HFF-Myc (cell line): ENCODE results near the gene RPLP1.
A peak's percentile ranks its signal among the peaks of the same experiment; 100 is the strongest.

Source experiments
- DNase-seq: peaks from one replicate; pipeline ENCODE4 v3.0.0-alpha.2; 2011; ENCODE audit warnings: low read depth; ENCODE audit errors: extremely low read depth
- H3K4me3 ChIP-seq: replicated peaks from 2 replicates; pipeline ENCODE4 v1.5.1; 2011; ENCODE audit warnings: low read depth, mild to moderate bottlenecking, control low read depth, low read length
- CTCF ChIP-seq: IDR thresholded peaks from 2 replicates; pipeline ENCODE4 v1.5.1; 2012; ENCODE audit warnings: mild to moderate bottlenecking, low read depth, low read length, control low read depth; ENCODE audit errors: missing control alignments

Gene RPLP1

GRCh38 chr15:69412274-69412673, 40.3 kb upstream of the RPLP1 start:
- H3K4me3 ChIP-seq: no peak overlapping the region
- no peak for DNase-seq
- TF ChIP-seq CTCF: no peak

- no peak for TF ChIP-seq CTCF
- H3K4me3 ChIP-seq: no peak overlapping the region
- no peak for DNase-seq
Observed at GRCh38 chr15:69412701-69413100, 39.9 kb upstream of the RPLP1 start.

- TF ChIP-seq CTCF: no peak
- peak within 1 kb of the TSS; percentile 85 for H3K4me3 ChIP-seq
- peak; percentile 75 for DNase-seq
Observed at GRCh38 chr15:69413822-69414700, 38.6 kb upstream of the RPLP1 start, which contains the start of gene KIF23. KIF23 (plus strand) TSS chr15:69414349; CDS start chr15:69414466, 117 bp downstream.

GRCh38 chr15:69414701-69415167, 37.9 kb upstream of the RPLP1 start:
- H3K4me3 ChIP-seq: peak overlapping the region; percentile 85
- TF ChIP-seq CTCF: no peak
- peak; percentile 76 for DNase-seq

GRCh38 chr15:69415381-69415780, 37.2 kb upstream of the RPLP1 start:
- TF ChIP-seq CTCF: no peak
- DNase-seq: no peak
- peak overlapping the region; percentile 85 for H3K4me3 ChIP-seq

- no peak for DNase-seq
- no peak for TF ChIP-seq CTCF
- H3K4me3 ChIP-seq: no peak overlapping the region
Observed at GRCh38 chr15:69417581-69417980, 35.0 kb upstream of the RPLP1 start.
